Ishikawa (cell line): ENCODE data around the gene TNNC1.
A peak's percentile ranks its signal among the peaks of the same experiment; 100 is the strongest.

Source experiments
- CEBPB ChIP-seq: IDR thresholded peaks from 2 replicates; pipeline ENCODE4 v1.6.1; 2012
- CREB1 ChIP-seq: IDR thresholded peaks from 2 replicates; pipeline ENCODE4 v1.6.1; 2012; ENCODE audit warnings: low read depth
- EGR1 ChIP-seq: IDR thresholded peaks from 2 replicates; pipeline ENCODE4 v1.6.1; 2012
- EP300 ChIP-seq: IDR thresholded peaks from 2 replicates; pipeline ENCODE4 v1.6.1; 2012; ENCODE audit warnings: borderline replicate concordance
- FOXM1 ChIP-seq: IDR thresholded peaks from 2 replicates; pipeline ENCODE4 v1.6.1; 2012; ENCODE audit warnings: low read depth, borderline replicate concordance
- NFIC ChIP-seq: IDR thresholded peaks from 2 replicates; pipeline ENCODE4 v1.6.1; 2012
- RAD21 ChIP-seq: IDR thresholded peaks from 2 replicates; pipeline ENCODE4 v1.6.1; 2012; ENCODE audit warnings: low read depth
- TAF1 ChIP-seq: IDR thresholded peaks from 2 replicates; pipeline ENCODE4 v1.6.1; 2012; ENCODE audit warnings: low read depth, mild to moderate bottlenecking
- TCF12 ChIP-seq: IDR thresholded peaks from 2 replicates; pipeline ENCODE4 v1.6.1; 2012; ENCODE audit warnings: low read depth
- TEAD4 ChIP-seq: IDR thresholded peaks from 2 replicates; pipeline ENCODE4 v1.6.1; 2012
- YY1 ChIP-seq: IDR thresholded peaks from 2 replicates; pipeline ENCODE4 v1.6.1; 2012; ENCODE audit warnings: low read depth
- ZBTB7A ChIP-seq: IDR thresholded peaks from 2 replicates; pipeline ENCODE4 v1.6.1; 2012; ENCODE audit warnings: low read depth
- TF ChIP-seq, protein P1 (sequence below): IDR thresholded peaks from 2 replicates; pipeline ENCODE4 v1.6.1; 2012
- TF ChIP-seq, protein P2 (sequence below): IDR thresholded peaks from 2 replicates; pipeline ENCODE4 v1.6.1; 2012; ENCODE audit warnings: low read depth, mild to moderate bottlenecking
- TF ChIP-seq, protein P3 (sequence below): IDR thresholded peaks from 2 replicates; pipeline ENCODE4 v1.6.1; 2012

The TNNC1 gene

DNA sequence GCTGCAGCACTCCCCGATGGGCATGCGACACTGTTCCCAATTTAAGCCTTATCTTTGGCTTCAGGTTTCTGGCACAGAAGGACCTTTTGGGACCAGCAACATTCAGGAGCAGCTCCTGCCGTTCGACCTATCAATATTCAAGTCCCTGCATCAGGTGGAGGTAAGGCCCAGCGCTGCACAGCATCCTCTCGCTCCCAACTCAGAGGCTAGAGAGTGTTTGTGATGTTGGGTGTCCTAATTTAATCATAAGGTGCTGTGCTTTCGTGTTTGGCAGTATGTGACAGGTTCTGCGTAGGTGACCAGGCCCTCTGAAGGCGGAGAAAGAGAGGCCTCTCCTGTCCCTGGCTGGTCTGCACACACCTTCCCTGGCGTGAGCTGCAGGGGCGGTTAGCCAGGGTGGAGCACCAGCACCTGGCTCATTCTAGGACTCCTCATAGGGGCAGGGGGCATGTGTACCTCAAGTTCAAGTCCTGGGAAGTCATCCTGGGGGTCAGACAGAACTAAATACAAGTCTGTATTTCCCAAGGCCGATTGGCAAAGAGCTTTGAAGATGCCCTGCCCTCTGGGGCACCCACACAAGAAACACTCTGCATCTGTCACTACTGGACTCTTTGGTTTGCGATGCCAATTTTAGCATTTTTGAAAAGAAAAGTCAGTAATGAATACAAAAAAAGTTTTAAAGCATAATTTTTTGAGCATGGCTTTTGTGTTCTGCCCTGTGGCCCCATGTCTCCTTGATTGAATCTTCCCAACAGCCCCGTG lies 18.6 kb upstream of the TNNC1 start:
- TF ChIP-seq ZBTB7A (no peak), EGR1 (no peak), TEAD4 (no peak), CEBPB (no peak), EP300 (no peak), TCF12 (no peak), CREB1 (no peak), FOXM1 (no peak), TAF1 (no peak), YY1 (no peak), NFIC (no peak), RAD21 (no peak)
- TF ChIP-seq, protein P1, sequence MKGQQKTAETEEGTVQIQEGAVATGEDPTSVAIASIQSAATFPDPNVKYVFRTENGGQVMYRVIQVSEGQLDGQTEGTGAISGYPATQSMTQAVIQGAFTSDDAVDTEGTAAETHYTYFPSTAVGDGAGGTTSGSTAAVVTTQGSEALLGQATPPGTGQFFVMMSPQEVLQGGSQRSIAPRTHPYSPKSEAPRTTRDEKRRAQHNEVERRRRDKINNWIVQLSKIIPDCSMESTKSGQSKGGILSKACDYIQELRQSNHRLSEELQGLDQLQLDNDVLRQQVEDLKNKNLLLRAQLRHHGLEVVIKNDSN: no peak
- TF ChIP-seq, protein P2, sequence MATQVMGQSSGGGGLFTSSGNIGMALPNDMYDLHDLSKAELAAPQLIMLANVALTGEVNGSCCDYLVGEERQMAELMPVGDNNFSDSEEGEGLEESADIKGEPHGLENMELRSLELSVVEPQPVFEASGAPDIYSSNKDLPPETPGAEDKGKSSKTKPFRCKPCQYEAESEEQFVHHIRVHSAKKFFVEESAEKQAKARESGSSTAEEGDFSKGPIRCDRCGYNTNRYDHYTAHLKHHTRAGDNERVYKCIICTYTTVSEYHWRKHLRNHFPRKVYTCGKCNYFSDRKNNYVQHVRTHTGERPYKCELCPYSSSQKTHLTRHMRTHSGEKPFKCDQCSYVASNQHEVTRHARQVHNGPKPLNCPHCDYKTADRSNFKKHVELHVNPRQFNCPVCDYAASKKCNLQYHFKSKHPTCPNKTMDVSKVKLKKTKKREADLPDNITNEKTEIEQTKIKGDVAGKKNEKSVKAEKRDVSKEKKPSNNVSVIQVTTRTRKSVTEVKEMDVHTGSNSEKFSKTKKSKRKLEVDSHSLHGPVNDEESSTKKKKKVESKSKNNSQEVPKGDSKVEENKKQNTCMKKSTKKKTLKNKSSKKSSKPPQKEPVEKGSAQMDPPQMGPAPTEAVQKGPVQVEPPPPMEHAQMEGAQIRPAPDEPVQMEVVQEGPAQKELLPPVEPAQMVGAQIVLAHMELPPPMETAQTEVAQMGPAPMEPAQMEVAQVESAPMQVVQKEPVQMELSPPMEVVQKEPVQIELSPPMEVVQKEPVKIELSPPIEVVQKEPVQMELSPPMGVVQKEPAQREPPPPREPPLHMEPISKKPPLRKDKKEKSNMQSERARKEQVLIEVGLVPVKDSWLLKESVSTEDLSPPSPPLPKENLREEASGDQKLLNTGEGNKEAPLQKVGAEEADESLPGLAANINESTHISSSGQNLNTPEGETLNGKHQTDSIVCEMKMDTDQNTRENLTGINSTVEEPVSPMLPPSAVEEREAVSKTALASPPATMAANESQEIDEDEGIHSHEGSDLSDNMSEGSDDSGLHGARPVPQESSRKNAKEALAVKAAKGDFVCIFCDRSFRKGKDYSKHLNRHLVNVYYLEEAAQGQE: no peak
- TF ChIP-seq, protein P3, sequence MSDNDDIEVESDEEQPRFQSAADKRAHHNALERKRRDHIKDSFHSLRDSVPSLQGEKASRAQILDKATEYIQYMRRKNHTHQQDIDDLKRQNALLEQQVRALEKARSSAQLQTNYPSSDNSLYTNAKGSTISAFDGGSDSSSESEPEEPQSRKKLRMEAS: no peak

DNA sequence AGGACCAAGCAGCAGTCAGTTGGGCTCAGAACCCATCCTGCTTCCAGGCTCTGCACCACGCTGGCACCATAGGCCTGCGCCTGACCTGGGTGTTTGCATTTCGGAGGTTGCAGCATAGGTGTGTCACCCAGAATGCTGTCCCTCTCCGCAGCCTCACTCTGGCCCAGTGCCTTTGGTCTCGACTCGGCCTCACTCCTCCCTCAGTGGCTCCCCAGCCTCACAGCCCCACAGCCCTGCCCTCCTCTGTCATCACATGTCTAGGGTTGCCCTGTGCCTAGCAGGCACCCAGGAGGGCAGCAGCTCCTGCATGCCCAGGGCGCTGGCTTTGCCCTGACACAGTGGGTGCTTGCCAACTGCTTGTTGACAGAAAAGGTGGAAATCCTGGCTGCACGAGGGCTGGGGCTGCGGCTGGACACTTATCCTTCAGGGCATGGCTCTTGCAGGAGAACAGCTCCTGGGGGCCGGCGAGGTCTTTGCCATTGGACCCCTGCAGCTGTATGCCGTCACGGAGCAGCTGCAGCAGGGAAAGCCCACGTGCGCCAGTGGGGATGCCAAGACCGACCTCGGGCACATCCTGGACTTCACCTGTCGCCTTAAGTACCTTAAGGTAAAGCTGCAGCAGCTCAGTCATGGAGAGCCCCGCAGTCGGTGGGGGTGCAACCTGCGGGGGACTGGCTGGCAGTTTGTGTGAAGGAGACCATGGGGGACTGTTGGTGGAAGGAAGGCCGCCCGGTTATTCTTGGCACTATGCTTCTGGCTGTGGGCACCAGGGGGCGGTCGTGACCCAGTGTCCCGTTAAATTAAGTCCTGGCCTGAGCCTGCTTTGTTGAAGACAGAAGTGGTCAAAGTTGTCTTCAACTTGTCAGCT lies 17.8 kb upstream of the TNNC1 start:
- TF ChIP-seq, protein P1: no peak
- peak; percentile 41 for TF ChIP-seq RAD21
- TF ChIP-seq FOXM1: no peak

DNA sequence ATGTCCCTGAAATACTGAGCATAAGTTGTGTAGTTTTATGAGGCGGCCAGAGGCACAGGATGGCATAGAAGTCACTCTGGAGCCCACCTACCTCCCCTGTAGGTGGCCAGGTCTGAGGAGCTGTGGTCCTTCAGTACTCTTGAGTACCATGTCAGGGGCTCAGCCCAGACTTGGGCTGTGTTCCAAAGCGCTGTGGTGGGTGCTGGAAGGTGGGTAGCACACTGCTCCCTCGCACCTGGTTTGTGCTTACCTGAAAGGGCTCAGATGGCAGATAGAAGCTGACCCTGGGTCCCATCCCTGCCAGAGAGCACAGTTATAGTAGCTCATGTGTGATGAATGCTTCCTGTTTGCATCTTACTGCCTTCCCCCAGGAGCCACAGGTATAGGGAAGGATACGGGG lies 17.1 kb upstream of the TNNC1 start:
- no peak for TF ChIP-seq YY1
- TF ChIP-seq, protein P2: no peak
- no peak for TF ChIP-seq CREB1
- TF ChIP-seq, protein P1: no peak
- TF ChIP-seq EP300: no peak
- no peak for TF ChIP-seq CEBPB
- TF ChIP-seq TCF12: no peak
- no peak for TF ChIP-seq EGR1
- no peak for TF ChIP-seq ZBTB7A
- TF ChIP-seq TEAD4: no peak
- TF ChIP-seq FOXM1: no peak
- no peak for TF ChIP-seq RAD21
- TF ChIP-seq TAF1: no peak
- TF ChIP-seq, protein P3: no peak
- TF ChIP-seq NFIC: no peak

DNA sequence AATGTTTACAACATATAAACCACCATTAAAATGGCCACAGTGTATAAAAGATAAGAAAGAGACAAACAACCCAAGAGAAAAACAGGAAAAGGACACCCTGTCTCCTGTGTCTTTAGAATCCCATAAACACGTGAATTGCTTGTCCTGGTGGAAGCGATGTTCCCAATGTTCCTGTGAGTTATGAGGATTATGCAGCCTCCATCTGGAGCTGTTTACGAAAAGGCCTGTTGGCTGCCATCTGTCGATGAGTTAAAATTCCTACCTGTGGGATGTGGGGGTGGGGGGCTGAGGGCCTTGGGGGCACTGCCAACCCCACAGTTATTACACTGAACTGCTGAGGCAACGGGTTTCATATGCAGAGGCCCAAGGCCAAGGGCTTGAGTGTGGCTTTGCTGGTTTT lies 15.2 kb upstream of the TNNC1 start:
- TF ChIP-seq, protein P2: no peak
- TF ChIP-seq FOXM1 (no peak), ZBTB7A (no peak), YY1 (no peak), EGR1 (no peak), NFIC (no peak), EP300 (no peak), TEAD4 (no peak), CREB1 (no peak), TAF1 (no peak), RAD21 (no peak), CEBPB (no peak), TCF12 (no peak)
- TF ChIP-seq, protein P1: no peak
- TF ChIP-seq, protein P3: no peak
